ENCODE measurements around the gene RPTOR. TPM values are rescaled to one million over a fixed set of nuclear protein-coding genes. Genes with fewer than 3 reads are reported as not detected.

Gene RPTOR
- total and polyA plus RNA-seq, 2 donors (not counting 1 experiment from before 2014, with no cell fraction given) = 6.7 to 22.8 TPM

- H3K79me2 ChIP-seq (ENCODE audit: control insufficient read depth, insufficient read depth, low read length) = peaks cover 22% of the 10 kb centered on the region
- no peak overlapping the region for H2AFZ ChIP-seq (ENCODE audit: low read length)
- no peak for TF ChIP-seq CTCF (conservative IDR thresholded peaks at IDR 0.05 in 1 of 2, IDR thresholded peaks at IDR 0.05 in 1 of 2; ENCODE audit: low read depth in 1 of 2, low read length in 2 of 2)
- TF ChIP-seq EZH2 (IDR thresholded peaks at IDR 0.05; ENCODE audit: low read length, missing control alignments) = no peak
- no peak overlapping the region for H3K9ac ChIP-seq (ENCODE audit: insufficient read depth, low read length)
- no peak overlapping the region for H3K27ac ChIP-seq (ENCODE audit: insufficient read depth, low read length)
- no peaks in the 10 kb centered on the region for H3K27me3 ChIP-seq (ENCODE audit: control insufficient read depth, insufficient read depth, low read length)
- H3K4me3 ChIP-seq (replicated peaks in 1 of 4; ENCODE audit: control extremely low read depth in 1 of 4, insufficient read depth in 1 of 4, low read depth in 3 of 4, low read length in 4 of 4) = no peak overlapping the region
- H3K4me1 ChIP-seq (ENCODE audit: control insufficient read depth, extremely low read depth, insufficient read depth, low read length) = peaks cover 24% of the 10 kb centered on the region
- H3K9me3 ChIP-seq (ENCODE audit: control insufficient read depth, insufficient read depth, low read depth, low read length) = no peaks in the 10 kb centered on the region
- no peak for DNase-seq (ENCODE audit: low read depth in 2 of 2)
- H3K36me3 ChIP-seq (ENCODE audit: control insufficient read depth, insufficient read depth, low read length) = no peaks in the 10 kb centered on the region
- no peak overlapping the region for H3K4me2 ChIP-seq (ENCODE audit: extremely low read depth, insufficient read depth, low read length)
- no peaks in the 10 kb centered on the region for H4K20me1 ChIP-seq (ENCODE audit: control insufficient read depth, extremely low read depth, insufficient read depth, low read length)
These were observed 101.7 kb downstream of the RPTOR start for GRCh38 chr17:80646328-80646727.

- Histone ChIP-seq H3K9ac (ENCODE audit: insufficient read depth, low read length) (no peak overlapping the region), H3K27me3 (ENCODE audit: control insufficient read depth, insufficient read depth, low read length) (no peaks in the 10 kb centered on the region), H3K9me3 (ENCODE audit: control insufficient read depth, insufficient read depth, low read depth, low read length) (no peaks in the 10 kb centered on the region), H3K27ac (ENCODE audit: insufficient read depth, low read length) (peak overlapping the region; percentile 46), H3K79me2 (ENCODE audit: control insufficient read depth, insufficient read depth, low read length) (peaks cover 26% of the 10 kb centered on the region), H3K4me3 (replicated peaks in 1 of 4; ENCODE audit: control extremely low read depth in 1 of 4, insufficient read depth in 1 of 4, low read depth in 3 of 4, low read length in 4 of 4) (no peak overlapping the region), H3K36me3 (ENCODE audit: control insufficient read depth, insufficient read depth, low read length) (no peaks in the 10 kb centered on the region), H2AFZ (ENCODE audit: low read length) (no peak overlapping the region), H3K4me2 (ENCODE audit: extremely low read depth, insufficient read depth, low read length) (peak overlapping the region; percentile 46), H3K4me1 (ENCODE audit: control insufficient read depth, extremely low read depth, insufficient read depth, low read length) (peaks cover 24% of the 10 kb centered on the region), H4K20me1 (ENCODE audit: control insufficient read depth, extremely low read depth, insufficient read depth, low read length) (no peaks in the 10 kb centered on the region)
- DNase-seq (ENCODE audit: low read depth in 2 of 2) = peak; percentile 86 to 95
- TF ChIP-seq CTCF (conservative IDR thresholded peaks at IDR 0.05 in 1 of 2, IDR thresholded peaks at IDR 0.05 in 1 of 2; ENCODE audit: low read depth in 1 of 2, low read length in 2 of 2) (no peak), EZH2 (IDR thresholded peaks at IDR 0.05; ENCODE audit: low read length, missing control alignments) (no peak)
These were observed 103.1 kb downstream of the RPTOR start for GRCh38 chr17:80647746-80648145.

GRCh38 chr17:80649200-80649644 lies 104.6 kb downstream of the RPTOR start:
- no peaks in the 10 kb centered on the region for H3K36me3 ChIP-seq (ENCODE audit: control insufficient read depth, insufficient read depth, low read length)
- H3K27ac ChIP-seq (ENCODE audit: insufficient read depth, low read length) = peak overlapping the region; percentile 81
- H2AFZ ChIP-seq (ENCODE audit: low read length) = no peak overlapping the region
- DNase-seq (ENCODE audit: low read depth in 2 of 2) = no peak
- TF ChIP-seq EZH2 (IDR thresholded peaks at IDR 0.05; ENCODE audit: low read length, missing control alignments) = no peak
- TF ChIP-seq CTCF (conservative IDR thresholded peaks at IDR 0.05 in 1 of 2, IDR thresholded peaks at IDR 0.05 in 1 of 2; ENCODE audit: low read depth in 1 of 2, low read length in 2 of 2) = no peak
- no peak overlapping the region for H3K4me3 ChIP-seq (replicated peaks in 1 of 4; ENCODE audit: control extremely low read depth in 1 of 4, insufficient read depth in 1 of 4, low read depth in 3 of 4, low read length in 4 of 4)
- H3K4me2 ChIP-seq (ENCODE audit: extremely low read depth, insufficient read depth, low read length) = no peak overlapping the region
- peaks cover 24% of the 10 kb centered on the region for H3K4me1 ChIP-seq (ENCODE audit: control insufficient read depth, extremely low read depth, insufficient read depth, low read length)
- no peaks in the 10 kb centered on the region for H3K27me3 ChIP-seq (ENCODE audit: control insufficient read depth, insufficient read depth, low read length)
- no peak overlapping the region for H3K9ac ChIP-seq (ENCODE audit: insufficient read depth, low read length)
- no peaks in the 10 kb centered on the region for H3K9me3 ChIP-seq (ENCODE audit: control insufficient read depth, insufficient read depth, low read depth, low read length)
- peaks cover 27% of the 10 kb centered on the region for H3K79me2 ChIP-seq (ENCODE audit: control insufficient read depth, insufficient read depth, low read length)
- H4K20me1 ChIP-seq (ENCODE audit: control insufficient read depth, extremely low read depth, insufficient read depth, low read length) = no peaks in the 10 kb centered on the region
